Osteoblast (primary cell): ENCODE measurements around the gene IMPACT. TPM values are rescaled to one million over a fixed set of nuclear protein-coding genes. Genes with fewer than 3 reads are reported as not detected.

Experiments
- DNase-seq: peaks from one replicate; pipeline ENCODE4 v3.0.0; 2011; ENCODE audit warnings: low spot score, mixed read lengths; ENCODE audit not compliant: insufficient read length; ENCODE audit errors: missing footprints
- H2AFZ ChIP-seq: 2 replicates; pipeline ENCODE4 v1.6.0; 2011; ENCODE audit warnings: mild to moderate bottlenecking, low read length
- H3K27ac ChIP-seq: 2 replicates; pipeline ENCODE4 v1.5.1; 2011; ENCODE audit warnings: mild to moderate bottlenecking, low read depth, low read length, moderate library complexity
- H3K27me3 ChIP-seq: 2 replicates; pipeline ENCODE4 v1.6.0; 2012; ENCODE audit warnings: mild to moderate bottlenecking, control low read depth, inconsistent platforms, low read length, moderate library complexity; ENCODE audit not compliant: insufficient read depth
- H3K36me3 ChIP-seq: 2 replicates; pipeline ENCODE4 v1.5.1; 2011; ENCODE audit warnings: mild to moderate bottlenecking, low read length, control low read depth, moderate library complexity; ENCODE audit not compliant: insufficient read depth
- H3K4me1 ChIP-seq: 2 replicates; pipeline ENCODE4 v1.5.1; 2011; ENCODE audit warnings: mild to moderate bottlenecking, low read length, control low read depth, moderate library complexity; ENCODE audit not compliant: insufficient read depth
- H3K4me2 ChIP-seq: 2 replicates; pipeline ENCODE4 v1.6.0; 2011; ENCODE audit warnings: mild to moderate bottlenecking, low read length; ENCODE audit not compliant: insufficient read depth
- H3K4me3 ChIP-seq: fragments of 200-600 bp; sonication (generic); 3 replicates; pipeline ENCODE4 v1.5.1; 2012; ENCODE audit warnings: mild to moderate bottlenecking, low read length, inconsistent platforms; ENCODE audit not compliant: insufficient read depth
- H3K79me2 ChIP-seq: 2 replicates; pipeline ENCODE4 v1.6.0; 2012; ENCODE audit warnings: mild to moderate bottlenecking, low read length, control low read depth, inconsistent platforms; ENCODE audit not compliant: insufficient read depth
- H3K9me3 ChIP-seq: 2 replicates; pipeline ENCODE4 v1.5.1; 2011; ENCODE audit warnings: low read depth, low read length, control low read depth
- H4K20me1 ChIP-seq: 2 replicates; pipeline ENCODE4 v1.6.0; 2012; ENCODE audit warnings: mild to moderate bottlenecking, low read length, control low read depth; ENCODE audit not compliant: insufficient read depth
- total RNA-seq: library from RNA; depleted of rRNA; stranded (reverse); fragments of >200 nt; gene quantifications from 2 replicates; pipeline ENCODE4 v1.2.3, GENCODE V29; 2012
- TF ChIP-seq, protein P1 (sequence below): IDR thresholded peaks from 2 replicates; pipeline ENCODE4 v1.5.1; 2011; ENCODE audit warnings: mild to moderate bottlenecking, low read depth, low read length, moderate library complexity; ENCODE audit errors: extremely low read depth

IMPACT gene
- total RNA-seq, 1 donor, result 34.7 TPM

- H3K79me2 ChIP-seq, result peaks cover 14% of the 10 kb centered on the region
- H3K4me2 ChIP-seq, result peak overlapping the region; percentile 94
- H3K4me3 ChIP-seq, result peak overlapping the region; percentile 86
- H3K27me3 ChIP-seq, result peaks cover 27% of the 10 kb centered on the region
- TF ChIP-seq, protein P1, sequence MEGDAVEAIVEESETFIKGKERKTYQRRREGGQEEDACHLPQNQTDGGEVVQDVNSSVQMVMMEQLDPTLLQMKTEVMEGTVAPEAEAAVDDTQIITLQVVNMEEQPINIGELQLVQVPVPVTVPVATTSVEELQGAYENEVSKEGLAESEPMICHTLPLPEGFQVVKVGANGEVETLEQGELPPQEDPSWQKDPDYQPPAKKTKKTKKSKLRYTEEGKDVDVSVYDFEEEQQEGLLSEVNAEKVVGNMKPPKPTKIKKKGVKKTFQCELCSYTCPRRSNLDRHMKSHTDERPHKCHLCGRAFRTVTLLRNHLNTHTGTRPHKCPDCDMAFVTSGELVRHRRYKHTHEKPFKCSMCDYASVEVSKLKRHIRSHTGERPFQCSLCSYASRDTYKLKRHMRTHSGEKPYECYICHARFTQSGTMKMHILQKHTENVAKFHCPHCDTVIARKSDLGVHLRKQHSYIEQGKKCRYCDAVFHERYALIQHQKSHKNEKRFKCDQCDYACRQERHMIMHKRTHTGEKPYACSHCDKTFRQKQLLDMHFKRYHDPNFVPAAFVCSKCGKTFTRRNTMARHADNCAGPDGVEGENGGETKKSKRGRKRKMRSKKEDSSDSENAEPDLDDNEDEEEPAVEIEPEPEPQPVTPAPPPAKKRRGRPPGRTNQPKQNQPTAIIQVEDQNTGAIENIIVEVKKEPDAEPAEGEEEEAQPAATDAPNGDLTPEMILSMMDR, result no peak
- no peaks in the 10 kb centered on the region for H4K20me1 ChIP-seq
- peak overlapping the region; percentile 99 for H2AFZ ChIP-seq
- H3K27ac ChIP-seq, result peak overlapping the region; percentile 76
- H3K4me1 ChIP-seq, result peaks cover 16% of the 10 kb centered on the region
- no peaks in the 10 kb centered on the region for H3K9me3 ChIP-seq
- H3K36me3 ChIP-seq, result peaks cover 1% of the 10 kb centered on the region
- DNase-seq, result no peak
Observed at GRCh38 chr18:24426073-24426397, 435 bp upstream of the IMPACT start.

GRCh38 chr18:24427484-24427883 is 1.0 kb downstream of the IMPACT start:
- Histone ChIP-seq H3K36me3 (peaks cover 7% of the 10 kb centered on the region), H3K4me3 (peak overlapping the region; percentile 86), H3K9me3 (no peaks in the 10 kb centered on the region), H3K27me3 (peaks cover 15% of the 10 kb centered on the region), H3K79me2 (peaks cover 14% of the 10 kb centered on the region), H3K4me1 (peaks cover 16% of the 10 kb centered on the region), H4K20me1 (no peaks in the 10 kb centered on the region), H3K27ac (no peak overlapping the region), H2AFZ (no peak overlapping the region), H3K4me2 (peak overlapping the region; percentile 94)
- TF ChIP-seq, protein P1, result no peak
- DNase-seq, result peak; percentile 55

GRCh38 chr18:24428709-24429108 is 2.2 kb downstream of the IMPACT start:
- peaks cover 14% of the 10 kb centered on the region for H3K79me2 ChIP-seq
- TF ChIP-seq, protein P1, result no peak
- H3K27ac ChIP-seq, result no peak overlapping the region
- peaks cover 12% of the 10 kb centered on the region for H3K36me3 ChIP-seq
- H3K9me3 ChIP-seq, result no peaks in the 10 kb centered on the region
- H3K4me1 ChIP-seq, result peaks cover 16% of the 10 kb centered on the region
- peaks cover 9% of the 10 kb centered on the region for H3K27me3 ChIP-seq
- no peak for DNase-seq
- no peak overlapping the region for H3K4me3 ChIP-seq
- no peak overlapping the region for H2AFZ ChIP-seq
- H4K20me1 ChIP-seq, result no peaks in the 10 kb centered on the region
- no peak overlapping the region for H3K4me2 ChIP-seq

DNA sequence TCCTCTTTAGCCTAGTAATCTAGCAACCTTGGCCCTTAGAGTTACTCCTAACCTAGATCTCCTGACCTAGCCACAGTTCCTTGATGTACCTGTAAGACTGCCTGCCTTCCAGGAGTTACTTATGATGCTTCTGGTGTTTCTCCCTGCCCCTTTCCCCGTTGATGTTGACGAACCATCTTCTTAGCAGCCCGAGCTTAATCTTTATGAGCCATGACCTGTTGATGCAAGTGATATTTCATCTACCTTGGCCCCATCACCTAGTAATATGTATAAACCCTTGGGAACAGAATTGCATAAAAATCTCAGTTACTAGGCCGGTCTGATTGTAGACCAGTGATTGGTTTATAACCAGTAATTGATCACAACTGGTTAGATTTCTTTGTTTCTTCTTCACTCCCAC is 2.7 kb downstream of the IMPACT start:
- Histone ChIP-seq H3K9me3 (no peaks in the 10 kb centered on the region), H3K4me3 (no peak overlapping the region), H3K36me3 (peaks cover 12% of the 10 kb centered on the region), H3K27ac (no peak overlapping the region), H2AFZ (no peak overlapping the region), H3K4me2 (no peak overlapping the region), H4K20me1 (no peaks in the 10 kb centered on the region), H3K79me2 (peaks cover 14% of the 10 kb centered on the region), H3K27me3 (peaks cover 5% of the 10 kb centered on the region), H3K4me1 (peaks cover 16% of the 10 kb centered on the region)
- no peak for DNase-seq
- TF ChIP-seq, protein P1, result no peak
